ENCODE data around the gene DEFB125.
"Not testable (repeated sequence)": the region's sequence is repeated elsewhere in the genome, so short reads cannot be mapped to it uniquely, and the experiment has no call there.

Gene DEFB125, protein sequence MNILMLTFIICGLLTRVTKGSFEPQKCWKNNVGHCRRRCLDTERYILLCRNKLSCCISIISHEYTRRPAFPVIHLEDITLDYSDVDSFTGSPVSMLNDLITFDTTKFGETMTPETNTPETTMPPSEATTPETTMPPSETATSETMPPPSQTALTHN

DNA sequence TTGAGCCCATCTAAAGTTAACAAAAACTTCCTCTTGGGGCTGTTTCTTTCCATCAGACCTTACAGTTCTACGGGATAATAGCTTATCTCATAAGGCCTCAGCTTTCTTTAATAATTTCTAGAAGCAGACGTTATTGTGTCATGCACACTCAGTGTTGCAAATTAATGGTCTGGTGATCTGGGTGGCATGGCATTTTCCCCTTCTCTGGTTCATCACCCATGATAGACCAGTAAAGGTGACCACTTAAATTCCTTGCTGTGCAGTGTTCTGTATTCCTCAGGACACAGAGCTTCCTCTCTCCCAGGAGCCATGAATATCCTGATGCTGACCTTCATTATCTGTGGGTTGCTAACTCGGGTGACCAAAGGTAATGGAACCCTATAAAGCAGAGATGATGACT is at the start of gene DEFB125:
Gene DEFB125 (plus strand): TSS at position 272 of the 400 bp plus-strand sequence. CDS start 38 bp downstream, at position 310.
- FAIRE-seq = no peak

DNA sequence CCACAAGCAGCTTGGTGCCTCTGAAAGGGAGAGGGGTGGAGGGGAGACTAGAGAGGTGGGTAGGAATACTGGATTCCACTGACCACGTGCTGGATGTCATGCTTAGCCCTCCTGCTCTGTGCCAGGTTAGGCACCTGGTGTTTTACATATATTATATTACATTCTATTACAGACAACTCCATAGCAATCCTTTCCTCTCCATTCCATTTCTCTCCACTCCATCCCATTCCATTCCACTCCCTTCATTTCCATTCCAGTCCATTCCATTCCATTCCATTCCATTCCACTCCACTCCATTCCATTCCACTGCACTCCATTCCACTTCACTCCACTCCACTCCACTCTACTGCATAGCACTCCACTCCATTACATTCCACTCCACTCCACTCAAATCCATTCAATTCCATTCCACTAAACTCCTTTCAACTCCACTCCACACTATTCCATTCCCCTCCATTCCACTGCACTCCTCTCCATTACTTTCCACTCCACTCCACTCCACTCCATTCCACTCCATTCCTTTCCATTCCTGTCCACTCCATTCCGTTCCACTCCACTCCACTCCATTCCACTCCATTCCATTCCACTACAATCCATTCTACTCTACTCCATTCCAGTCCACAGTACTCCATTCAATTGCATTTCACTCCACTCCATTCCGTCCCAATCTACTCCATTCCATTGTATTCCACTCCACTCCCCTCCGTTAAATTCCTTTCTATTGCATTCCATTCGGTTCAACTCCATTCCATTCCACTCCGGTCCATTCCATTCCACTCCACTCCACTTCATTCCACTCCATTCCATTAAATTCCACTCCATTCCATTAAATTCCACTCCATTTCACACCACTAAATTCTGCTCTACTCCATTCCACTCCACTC is 27.2 kb upstream of the DEFB125 start:
- FAIRE-seq = no peak

DNA sequence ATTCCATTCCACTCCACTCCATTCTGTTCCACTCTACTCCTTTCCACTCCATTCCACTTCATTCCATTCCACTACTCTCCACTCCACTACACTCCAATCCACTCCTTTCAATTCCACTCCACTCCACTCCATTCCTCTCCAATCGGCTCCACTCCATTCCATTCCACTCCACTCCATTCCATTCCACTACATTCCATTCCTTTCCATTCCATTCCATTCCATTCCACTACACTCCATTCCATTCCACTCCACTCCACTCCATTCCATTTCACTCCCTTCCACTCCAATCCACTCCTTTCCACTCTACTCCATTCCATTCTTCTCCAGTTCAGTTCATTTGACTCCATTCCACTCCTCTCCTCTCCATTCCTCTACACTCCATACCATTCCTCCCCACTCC is 26.2 kb upstream of the DEFB125 start:
- no peak for FAIRE-seq

DNA sequence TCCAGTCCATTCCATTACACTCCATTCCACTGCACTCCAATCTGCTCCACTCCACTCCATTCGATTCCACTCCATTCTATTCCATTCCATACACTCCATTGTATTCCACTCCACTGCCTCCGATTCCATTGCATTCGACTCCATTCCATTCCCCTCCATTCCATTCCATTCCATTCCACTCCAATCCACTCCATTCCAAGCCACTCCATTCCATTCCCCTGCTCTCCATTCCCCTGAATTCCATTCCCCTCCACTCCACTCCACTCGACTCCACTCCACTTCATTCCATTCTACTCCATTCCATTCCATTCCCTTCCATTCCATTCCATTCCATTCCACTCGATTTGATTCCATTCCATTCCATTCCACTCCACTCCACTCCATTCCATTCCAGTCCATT is 25.7 kb upstream of the DEFB125 start:
- FAIRE-seq = no peak

DNA sequence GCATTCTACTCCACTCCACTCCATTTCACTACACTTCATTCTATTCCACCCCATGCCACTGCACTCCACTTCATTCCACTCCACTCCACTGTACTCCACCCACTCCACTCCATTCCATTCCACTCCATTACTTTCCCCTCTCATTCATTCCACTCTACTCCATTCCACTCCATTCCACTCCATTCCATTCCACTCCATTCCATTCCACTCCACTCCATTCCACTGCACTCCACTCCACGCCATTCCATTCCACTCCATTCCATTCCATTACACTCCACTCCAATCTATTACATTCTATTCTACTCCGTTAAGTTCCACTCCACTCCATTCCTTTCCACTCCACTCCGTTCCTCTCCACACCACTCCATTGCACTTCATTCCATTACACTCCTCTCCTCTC is 25.0 kb upstream of the DEFB125 start:
- no peak for FAIRE-seq

DNA sequence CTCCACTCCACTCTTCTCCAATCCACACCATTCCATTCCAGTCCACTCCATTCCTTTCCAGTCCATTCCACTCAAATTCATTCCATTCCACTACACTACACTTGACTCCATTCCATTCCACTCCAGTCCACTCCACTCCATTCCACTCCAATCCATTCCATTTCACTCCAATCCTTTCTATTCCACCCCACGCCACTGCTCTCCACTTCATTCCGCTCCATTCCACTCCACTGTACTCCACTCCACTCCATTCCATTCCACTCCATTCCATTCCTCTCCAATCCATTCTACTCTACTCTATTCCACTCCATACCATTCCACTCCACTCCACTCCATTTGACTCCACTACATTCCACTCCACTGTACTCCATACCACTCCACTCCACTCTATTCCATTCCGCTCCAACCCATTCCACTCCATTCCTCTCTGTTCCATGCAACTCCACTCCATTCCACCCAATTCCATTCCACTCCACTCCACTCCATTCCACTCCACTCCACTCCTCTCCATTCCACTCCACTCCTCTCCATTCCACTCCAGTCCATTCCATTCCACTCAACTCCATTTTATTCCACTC is 23.4 kb upstream of the DEFB125 start:
- no peak for FAIRE-seq

DNA sequence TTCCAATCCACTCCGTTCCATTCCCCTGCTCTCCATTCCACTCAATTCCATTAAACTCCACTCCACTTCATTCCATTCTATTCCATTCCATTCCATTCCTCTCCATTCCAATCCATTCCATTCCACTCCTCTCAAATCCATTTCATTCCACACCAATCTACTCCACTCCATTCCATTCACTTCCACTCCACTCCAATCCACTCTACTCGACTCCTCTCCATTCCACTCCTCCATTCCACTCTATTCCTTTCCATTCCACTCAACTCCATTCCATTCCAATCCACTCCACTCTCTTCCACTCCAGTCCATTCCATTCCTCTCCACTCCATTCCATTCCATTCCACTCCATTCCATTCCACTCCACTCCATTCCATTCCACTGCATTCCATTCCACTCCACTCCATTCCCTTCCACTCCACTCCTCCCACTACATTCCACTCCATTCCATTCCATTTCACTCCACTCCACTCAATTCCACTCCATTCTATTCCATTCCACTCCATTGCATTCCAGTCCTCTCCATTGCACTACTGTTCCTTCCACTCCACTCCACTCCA is 22.6 kb upstream of the DEFB125 start:
- no peak for FAIRE-seq

DNA sequence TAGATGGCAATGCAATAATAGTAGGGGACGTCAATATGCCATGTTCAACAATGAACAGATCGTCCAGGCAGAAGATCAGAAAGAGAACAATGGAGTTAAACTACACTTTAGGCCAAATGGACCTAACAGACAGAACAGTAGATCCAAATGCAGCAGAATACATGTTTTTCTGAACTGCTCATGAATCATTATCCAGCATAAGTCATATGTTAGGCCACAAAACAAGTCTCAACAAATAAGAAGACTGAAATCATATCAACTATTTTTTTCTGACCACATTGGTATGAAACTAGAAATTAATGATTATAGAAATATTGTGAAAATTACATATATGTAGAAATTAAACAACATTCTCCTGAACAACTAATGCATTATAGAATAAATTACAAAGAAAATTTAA is 10.2 kb upstream of the DEFB125 start:
- no peak for FAIRE-seq

DNA sequence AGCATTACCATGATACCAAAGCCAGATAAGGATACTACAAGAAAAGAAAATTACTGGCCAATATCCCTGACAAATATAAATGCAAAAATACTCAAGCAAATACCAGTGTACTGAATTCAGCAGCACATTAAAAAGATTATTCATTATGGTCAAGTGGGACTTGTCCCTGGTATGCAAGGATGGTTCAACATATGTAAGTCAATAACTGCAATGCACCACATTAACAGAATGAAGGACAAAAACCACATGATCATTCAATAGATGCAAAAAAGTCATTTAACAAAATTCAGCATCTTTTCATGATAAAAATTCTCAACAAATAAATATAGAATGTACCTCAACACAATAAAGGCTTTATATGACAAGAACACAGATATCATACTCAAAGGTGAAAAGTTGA is 9.1 kb upstream of the DEFB125 start:
- FAIRE-seq = no peak

DNA sequence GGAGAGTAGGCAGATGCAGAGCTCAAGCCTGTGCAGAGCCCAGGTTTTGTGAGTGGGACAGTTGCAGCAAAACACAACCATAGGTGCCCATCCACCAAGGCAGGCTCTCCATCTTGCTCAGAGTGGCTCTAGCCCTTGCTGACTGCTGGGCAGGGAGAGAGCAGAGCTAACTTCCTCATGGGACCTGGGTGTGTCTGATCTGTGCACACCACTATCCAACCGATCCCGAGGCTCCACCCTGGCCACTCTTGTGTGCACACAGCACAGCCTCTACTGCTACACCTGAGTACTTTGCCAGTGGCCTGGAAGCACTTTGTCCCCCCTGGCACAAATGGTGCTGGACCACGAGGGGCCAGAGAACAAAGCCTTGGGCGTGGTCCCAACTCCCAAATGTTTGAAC is 7.9 kb upstream of the DEFB125 start:
- no peak for FAIRE-seq

DNA sequence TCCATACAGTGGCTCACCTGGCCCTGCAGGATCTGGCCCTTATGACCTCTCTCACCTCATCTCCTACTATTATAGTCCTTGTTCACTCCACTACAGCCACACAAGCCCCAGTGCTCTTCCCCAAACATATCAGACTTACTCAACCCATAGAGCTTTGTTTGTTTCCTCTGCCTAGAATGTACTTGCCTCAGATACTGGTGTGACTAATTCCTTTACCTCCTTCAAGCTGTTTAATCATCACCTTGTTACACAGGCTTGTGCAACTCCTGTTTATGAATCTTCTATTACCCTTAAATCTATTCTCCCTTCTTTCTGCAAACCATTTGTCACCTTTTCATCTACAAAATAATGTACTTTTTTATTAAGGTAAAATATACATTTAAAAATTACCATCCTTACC is 3.2 kb downstream of the DEFB125 start:
- no peak for FAIRE-seq

DNA sequence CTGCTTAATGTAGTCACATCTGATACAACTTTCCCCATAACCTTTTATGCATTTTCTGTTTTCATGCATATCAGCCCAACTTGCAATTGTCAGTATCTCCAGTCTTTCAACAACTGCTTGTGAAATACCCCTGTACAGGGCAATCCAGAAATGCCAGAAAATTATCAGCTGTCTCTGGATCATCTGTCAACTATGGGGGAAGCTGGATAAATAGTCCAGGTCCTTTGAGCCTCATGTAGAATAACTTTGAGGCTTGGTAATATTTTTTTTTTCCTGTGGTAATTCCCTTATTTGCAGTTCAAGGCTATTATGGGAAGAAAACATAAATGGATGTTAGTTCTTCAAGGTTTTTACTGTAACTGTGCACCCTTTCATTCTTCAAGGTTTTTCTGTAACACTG is 6.2 kb downstream of the DEFB125 start:
- no peak for FAIRE-seq

DNA sequence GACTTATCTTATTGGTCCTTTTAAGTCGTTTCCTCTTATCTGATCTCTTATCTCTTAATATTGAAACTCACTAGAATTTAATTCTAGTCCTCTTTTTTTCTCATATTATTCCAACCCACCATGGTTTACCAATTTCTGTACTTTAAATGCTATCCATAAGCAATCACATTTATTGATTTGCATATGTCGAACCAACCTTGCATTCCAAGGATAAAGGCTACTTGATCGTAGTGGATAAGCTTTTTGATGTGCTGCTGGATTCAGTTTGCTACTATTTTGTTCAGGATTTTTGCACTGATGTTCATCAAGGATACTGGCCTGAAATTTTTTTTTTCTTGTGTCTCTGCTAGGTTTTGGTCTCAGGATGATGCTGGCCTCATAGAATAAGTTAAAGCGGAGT is 7.7 kb downstream of the DEFB125 start:
- no peak for FAIRE-seq

DNA sequence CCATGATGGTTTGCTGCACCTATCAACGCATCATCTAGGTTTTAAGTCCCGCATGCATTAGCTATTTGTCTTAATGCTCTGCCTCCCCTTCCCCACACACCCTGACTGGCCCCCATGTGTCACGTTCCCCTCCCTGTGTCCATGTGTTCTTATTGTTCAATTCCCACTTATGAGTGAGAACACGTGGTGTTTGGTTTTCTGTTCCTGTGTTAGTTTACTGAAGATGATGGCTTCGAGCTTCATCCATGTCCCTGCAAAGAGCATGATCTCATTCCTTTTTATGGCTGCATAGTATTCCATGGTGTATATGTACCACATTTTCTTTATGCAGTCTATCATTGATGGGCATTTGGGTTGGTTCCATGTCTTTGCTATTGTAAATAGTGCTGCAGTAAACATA is 10.2 kb downstream of the DEFB125 start:
- not testable (repeated sequence) for FAIRE-seq

DNA sequence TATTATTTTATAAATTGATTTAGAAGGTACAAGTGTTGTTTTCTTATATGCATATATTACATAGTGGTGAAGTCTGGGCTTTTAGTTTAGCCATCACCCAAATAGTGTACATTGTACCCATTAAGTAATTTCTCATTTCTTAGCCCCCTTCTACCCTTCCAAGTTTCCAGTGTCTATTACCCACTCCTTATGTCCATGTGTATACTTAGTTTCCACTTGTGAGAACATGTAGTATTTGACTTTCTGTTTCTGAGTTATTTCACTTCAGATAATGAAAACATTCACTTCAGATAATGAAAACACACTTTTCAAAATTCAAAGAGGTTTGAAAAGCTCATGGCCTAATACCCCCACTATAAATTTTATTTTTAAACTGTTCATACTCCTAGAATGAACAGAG is 14.5 kb downstream of the DEFB125 start:
- FAIRE-seq = no peak

DNA sequence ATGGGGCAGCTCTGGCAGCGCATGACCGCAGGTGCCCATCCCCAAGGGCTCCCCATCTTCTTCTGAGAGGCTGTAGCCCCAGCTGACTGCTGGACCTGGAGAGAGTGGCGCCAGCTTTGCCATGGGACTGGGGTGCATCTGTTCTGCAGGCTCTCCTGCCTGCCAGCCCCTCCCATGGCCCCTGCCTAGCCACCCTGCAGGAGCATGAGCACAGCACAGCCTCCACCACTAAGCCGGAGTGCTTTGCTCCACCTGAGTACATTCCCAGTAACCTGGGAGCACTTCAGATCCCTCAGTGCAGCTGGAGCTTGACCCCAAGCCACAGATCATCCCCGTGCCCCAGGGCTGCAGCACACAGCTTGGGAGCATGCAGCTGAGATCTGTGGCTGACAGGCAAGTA is 16.0 kb downstream of the DEFB125 start:
- FAIRE-seq = no peak

DNA sequence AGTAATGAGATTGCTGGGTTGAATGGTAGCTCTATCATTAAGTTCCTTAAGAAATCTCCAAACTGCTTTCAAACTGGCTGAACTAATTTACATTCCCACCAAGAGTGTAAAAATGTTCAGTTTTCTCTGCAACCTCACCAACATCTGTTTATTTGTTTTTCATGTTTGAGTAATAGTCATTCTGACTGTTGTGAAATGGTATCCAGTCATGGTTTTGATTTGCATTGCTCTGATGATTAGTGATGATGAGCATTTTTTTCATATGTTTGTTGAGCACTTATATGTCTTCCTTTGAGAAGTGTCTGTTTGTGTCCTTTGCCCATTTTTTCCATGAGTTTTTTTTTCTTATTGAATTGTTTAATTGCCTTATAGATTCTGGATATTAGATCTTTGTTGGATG is 24.9 kb downstream of the DEFB125 start:
- FAIRE-seq = no peak

DNA sequence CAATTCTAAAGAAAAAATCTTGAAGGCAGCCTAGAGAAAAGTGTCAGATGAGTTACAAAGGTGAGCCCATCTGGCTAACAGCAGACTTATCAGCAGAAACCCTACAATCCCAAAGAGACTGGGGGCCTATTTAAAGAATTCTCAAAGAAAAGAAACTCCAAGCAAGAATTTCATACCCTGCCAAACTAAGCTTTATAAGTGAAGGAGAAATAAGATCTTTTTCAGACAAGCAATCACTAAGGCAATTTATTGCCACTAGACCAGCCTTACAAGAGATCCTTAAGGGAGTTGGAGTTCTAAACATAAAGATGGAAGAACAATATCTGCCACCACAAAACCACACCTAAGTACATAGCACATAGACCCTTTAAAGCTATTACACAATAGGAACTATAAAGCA is 30.0 kb downstream of the DEFB125 start:
- FAIRE-seq = no peak

DNA sequence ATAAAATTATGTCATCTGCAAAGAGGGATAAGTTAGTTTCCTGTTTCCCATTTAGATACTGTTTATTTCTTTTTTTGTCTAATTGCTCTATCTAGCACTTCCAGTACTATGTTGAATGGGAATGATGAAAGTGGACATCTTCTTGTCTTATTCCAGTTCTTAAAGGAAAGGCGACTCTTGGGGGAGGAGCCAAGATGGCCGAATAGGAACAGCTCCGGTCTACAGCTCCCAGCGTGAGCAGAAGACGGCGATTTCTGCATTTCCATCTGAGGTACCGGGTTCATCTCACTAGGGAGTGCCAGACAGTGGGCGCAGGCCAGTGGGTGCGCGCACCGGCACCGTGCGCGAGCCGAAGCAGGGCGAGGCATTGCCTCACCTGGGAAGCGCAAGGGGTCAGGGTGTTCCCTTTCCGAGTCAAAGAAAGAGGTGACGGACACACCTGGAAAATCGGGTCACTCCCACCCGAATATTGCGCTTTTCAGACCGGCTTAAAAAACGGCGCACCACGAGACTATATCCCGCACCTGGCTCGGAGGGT is 42.4 kb downstream of the DEFB125 start:
- FAIRE-seq = not testable (repeated sequence)

DNA sequence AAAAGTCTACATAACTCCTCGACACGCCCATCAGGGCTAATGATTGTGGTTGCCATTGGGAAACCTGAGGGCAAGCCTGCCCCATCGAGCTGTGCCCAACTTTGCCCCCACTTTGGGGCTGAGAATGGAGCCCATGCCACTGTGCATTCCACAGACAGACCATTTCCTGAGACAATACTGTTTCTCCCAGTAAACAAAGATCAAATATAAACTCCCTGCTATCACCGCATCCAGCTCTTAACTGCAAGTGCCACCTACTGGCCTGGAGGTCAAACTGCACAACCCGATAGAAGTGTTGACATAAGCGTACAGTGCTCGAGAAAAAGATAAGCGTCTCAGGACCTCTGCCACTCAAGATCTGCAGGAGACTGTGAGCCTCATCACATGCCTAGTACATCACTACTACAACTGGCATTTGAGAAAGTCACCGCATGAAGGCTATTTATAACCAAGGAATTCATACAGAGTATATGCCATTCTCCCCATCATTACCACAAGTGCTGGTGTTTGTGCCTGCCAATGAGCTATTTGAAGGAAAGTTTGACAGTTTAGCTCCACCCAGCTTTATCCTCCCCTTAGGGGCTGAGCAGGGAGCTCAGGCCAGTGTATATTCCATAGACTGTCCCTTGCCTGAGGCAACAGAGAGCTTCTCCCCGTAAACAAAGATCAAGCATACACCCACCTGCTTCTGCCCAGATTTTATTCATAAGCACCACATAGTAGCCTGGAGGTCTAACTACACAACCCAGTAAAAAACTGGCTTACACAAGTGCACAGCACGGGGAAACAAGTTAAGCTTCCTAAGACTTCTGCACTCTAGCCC is 50.4 kb downstream of the DEFB125 start:
- no peak for FAIRE-seq

DNA sequence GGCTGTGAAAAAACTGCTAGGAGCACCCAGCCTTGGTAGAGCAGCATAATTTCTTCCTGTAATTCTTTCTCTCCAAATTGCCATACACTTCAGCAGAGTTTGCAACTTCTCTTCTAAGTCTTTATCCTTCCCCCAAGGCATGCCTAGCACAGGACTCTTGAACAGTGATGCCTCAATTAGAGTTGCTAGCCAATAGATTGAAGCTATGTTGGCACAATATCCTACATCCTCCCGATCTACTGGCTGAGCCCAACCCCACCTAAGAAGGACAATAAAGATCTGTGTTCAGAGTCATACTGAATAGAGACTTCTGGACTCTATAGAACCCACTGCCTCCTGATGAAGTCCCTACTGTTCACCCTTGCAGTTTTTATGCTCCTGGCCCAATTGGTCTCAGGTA is 54.8 kb downstream of the DEFB125 start, which contains the start of gene DEFB126:
Gene DEFB126 (plus strand): TSS at position 301 of the 400 bp plus-strand sequence. CDS start 39 bp downstream, at position 340.
- FAIRE-seq = no peak

DNA sequence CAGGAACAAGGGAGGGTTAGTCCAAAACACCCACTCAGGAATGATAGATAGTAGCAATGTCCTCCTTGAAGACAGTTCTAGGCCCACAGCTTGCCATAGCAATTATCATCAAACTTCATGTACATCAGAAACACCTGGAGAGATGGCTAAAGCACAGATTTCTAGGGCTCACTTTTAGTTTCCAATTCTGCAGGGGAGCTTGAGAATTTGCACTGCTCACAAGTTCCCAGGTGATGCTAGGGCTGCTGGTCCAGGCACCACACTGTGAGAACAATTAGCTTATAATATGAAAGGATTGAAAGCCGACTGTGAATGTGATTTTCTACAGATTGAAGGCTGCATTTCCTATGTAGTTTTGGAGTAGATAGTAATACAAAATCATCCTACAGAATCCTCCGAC is 58.4 kb downstream of the DEFB125 start:
- FAIRE-seq = no peak

Data from TTC549 (cell line).